22Rv1 (cell line): ENCODE data around the gene WHRN.

Source experiments
- H3K27ac ChIP-seq: fragments of 450-650 bp; 2 replicates; pipeline ENCODE4 v1.5.1; 2017
- ZFX ChIP-seq: fragments of 450-650 bp; IDR thresholded peaks from 2 replicates; pipeline ENCODE4 v1.6.1; 2017; ENCODE audit warnings: antibody characterized with exemption, borderline replicate concordance
- TF ChIP-seq, protein P1 (sequence below): fragments of 450-650 bp; IDR thresholded peaks from 2 replicates; pipeline ENCODE4 v1.5.1; 2017; ENCODE audit warnings: mild to moderate bottlenecking

WHRN gene

GRCh38 chr9:114428466-114428865 lies 76.8 kb downstream of the WHRN start:
- H3K27ac ChIP-seq: no peak overlapping the region
- TF ChIP-seq, protein P1, sequence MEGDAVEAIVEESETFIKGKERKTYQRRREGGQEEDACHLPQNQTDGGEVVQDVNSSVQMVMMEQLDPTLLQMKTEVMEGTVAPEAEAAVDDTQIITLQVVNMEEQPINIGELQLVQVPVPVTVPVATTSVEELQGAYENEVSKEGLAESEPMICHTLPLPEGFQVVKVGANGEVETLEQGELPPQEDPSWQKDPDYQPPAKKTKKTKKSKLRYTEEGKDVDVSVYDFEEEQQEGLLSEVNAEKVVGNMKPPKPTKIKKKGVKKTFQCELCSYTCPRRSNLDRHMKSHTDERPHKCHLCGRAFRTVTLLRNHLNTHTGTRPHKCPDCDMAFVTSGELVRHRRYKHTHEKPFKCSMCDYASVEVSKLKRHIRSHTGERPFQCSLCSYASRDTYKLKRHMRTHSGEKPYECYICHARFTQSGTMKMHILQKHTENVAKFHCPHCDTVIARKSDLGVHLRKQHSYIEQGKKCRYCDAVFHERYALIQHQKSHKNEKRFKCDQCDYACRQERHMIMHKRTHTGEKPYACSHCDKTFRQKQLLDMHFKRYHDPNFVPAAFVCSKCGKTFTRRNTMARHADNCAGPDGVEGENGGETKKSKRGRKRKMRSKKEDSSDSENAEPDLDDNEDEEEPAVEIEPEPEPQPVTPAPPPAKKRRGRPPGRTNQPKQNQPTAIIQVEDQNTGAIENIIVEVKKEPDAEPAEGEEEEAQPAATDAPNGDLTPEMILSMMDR: no peak

- no peak overlapping the region for H3K27ac ChIP-seq
- TF ChIP-seq ZFX: no peak
- TF ChIP-seq, protein P1: no peak
These were observed 77.6 kb downstream of the WHRN start for GRCh38 chr9:114427644-114428043.

DNA sequence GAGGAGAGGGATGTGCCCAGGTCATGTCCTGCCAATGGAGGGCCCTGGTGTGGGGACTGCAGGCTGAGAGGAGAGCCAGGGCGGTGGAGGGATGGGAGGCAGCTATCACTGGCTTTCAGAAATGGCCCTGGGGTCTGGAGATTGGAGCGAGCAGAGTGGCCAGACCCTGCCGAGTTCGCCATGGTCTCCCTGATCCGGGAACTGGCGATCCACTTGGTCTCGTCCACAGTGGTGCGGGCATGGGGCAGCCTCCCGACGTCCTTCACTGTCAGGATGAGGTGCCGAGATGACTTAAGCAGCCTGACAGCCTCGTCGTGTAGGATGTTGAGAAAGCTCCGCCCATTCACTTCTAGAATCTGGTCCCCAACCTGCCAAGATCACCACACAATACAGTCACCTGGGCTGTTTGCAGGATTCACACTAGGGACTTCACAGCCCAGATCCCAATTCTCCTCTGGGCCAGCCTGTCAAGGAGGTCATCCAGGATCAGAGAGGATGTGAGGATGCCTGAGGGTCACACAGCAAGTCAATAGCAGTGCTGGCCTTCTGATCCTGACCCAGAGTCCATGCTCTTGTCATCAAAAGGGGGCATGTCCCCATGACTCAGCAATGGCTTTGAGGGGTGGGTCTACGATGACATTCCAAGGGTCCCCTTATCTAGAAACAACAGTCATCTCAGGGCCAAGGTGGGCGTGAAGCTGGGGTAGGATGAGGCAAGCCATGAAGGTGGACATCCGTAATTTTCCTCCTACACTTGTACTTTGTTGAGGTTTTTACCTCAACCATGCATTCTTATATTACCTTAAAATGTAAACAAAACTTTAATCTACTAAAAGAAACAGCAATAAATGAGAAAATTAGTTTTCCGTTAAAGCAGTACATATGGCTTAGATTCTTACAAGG lies 79.0 kb downstream of the WHRN start:
- no peak for TF ChIP-seq ZFX
- TF ChIP-seq, protein P1: no peak
- no peak overlapping the region for H3K27ac ChIP-seq

GRCh38 chr9:114425126-114425525 lies 80.1 kb downstream of the WHRN start:
- H3K27ac ChIP-seq: no peak overlapping the region
- TF ChIP-seq, protein P1: no peak

- H3K27ac ChIP-seq: no peak overlapping the region
- TF ChIP-seq, protein P1: no peak
- no peak for TF ChIP-seq ZFX
These were observed 81.1 kb downstream of the WHRN start for GRCh38 chr9:114424126-114424525.

DNA sequence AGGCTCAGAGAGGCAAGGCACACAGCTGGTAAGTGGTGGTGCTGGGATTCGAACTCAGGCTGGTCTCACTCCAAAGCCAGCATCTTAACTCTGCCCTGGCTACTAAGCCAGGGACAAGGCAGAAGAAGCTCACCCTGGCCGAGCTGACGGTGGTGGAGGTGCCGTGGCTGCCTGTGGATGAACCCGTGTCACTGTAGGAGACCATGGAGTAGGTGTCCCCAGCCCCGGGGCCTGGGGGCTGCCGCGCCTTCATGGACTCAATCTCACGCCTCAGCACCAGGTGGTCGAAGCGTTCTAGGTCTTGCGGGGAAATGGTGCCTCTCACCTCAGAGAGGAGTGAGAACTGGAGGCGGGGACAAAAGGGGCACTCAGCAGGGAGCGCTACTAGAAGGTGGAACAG lies 82.1 kb downstream of the WHRN start:
- TF ChIP-seq ZFX: no peak
- no peak overlapping the region for H3K27ac ChIP-seq

DNA sequence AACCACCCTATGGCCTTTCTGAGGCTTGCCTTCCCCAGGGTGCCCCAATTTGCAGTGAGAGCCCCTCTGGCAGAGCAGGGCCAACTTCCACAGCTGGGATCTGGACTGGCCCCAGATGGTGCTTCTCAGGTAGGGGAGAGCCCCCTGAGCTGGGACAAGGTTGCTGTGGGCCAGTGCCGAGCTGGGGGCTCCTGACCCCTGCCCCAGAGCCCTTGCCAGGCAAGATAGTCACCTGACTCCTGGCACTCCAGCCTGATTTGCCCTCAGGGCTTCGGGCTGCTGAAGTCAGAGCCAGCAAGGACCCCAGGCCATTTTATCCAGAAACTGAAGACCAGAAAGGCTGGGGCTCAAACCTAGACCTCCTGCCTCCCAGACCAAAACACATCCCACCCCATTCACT lies 84.1 kb downstream of the WHRN start:
- H3K27ac ChIP-seq: no peak overlapping the region
- TF ChIP-seq ZFX: no peak
- TF ChIP-seq, protein P1: no peak
